GM20431 (cell line): ENCODE results near the gene TIMP2.

Source experiments
- in situ Hi-C: fragments of 300-500 bp; cut with MseI, MboI; formaldehyde crosslinking; loops from one replicate; pipeline ENCODE4 v1.15.0; 2020; ENCODE audit warnings: low sequenced_read_pairs; ENCODE audit not compliant: unreplicated experiment

The TIMP2 gene, protein sequence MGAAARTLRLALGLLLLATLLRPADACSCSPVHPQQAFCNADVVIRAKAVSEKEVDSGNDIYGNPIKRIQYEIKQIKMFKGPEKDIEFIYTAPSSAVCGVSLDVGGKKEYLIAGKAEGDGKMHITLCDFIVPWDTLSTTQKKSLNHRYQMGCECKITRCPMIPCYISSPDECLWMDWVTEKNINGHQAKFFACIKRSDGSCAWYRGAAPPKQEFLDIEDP

DNA sequence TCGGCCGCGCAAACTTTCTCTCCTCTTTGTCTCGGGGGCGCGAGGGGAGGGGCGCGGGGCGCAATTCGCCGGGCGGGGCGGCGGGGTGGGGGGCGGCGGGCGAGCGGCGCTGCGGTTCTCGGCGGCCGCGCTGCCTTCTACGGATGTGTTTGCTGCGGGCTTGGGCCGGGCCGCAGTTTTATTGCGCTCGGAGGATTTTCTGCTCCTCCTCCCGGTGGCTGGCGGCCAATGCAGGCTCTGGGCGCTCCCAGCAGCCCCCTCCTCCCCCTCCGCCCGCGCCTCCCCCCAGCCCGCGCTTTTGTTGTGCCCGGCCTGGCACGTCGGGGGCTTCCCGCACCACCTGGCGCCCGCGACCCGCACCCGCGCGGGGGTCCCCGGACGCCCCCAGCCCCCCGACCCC lies at the start of gene TIMP2:
TIMP2 (minus strand) TSS at position 154 of the 400 bp plus-strand sequence. CDS start 299 bp downstream, outside the sequence.
- in situ Hi-C loops, result no loop called here

DNA sequence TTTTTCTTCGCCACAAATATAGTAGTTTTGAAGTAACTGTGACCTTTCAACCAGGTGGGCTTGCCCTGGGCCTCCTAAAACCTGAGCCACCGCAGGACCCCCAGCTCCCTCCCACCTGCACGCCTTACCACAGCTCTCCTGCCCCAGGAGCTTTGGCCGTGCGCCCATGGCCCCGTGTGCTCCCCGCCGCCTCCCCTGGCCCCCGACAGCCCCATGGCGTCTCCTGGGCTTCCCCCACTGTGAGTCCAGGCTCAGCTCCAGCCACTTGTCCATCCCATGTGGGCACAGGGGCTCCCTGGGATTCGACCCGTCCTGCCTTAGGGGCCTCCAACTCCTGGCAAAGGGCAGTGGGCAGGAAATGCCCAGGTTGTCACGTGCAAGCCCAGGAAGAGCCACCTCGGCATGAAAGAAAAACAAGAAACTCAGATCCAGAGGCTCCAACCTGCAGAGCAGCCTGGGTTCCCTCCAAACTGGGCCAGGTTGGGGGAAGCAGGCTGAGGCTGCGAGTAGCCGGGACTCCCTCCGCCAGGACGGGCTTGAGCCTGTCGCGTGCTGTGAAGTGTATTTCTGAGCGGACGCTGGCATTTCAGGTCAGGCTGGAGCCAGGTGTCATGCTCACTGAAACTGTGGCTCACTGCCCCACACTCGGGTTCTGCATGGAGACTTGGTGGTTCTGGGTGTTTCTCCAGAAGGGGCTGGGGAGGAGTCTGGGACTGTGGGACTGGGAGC lies 48.8 kb upstream of the TIMP2 start:
- in situ Hi-C loops, result loop anchor here (5.0 to 25.0 kb wide), 2 partner anchors 112 to 487 kb away; no protein-coding TSS in a partner anchor

DNA sequence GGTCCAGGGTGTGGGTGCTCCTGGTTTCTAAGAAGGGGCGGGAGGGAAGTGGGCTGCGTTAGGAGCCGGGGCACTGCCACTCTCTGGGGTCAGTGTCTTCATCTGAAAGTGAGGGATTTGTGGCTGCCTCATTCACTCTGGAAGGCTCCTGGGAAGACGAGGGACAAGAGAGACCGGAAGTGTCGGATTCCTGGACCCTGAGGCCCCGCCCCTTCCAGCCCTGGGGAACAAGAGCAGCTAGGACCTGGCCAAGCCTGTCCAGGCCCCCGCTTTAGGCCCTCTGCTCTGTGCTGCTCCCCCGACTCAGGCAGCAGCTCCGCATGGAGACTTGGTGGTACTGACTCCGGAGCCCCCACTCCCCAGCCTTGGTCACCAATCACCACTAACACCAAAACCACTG lies 48.0 kb upstream of the TIMP2 start:
- in situ Hi-C loops, result loop anchor here (5.0 to 25.0 kb wide), 2 partner anchors 111 to 486 kb away; no protein-coding TSS in a partner anchor

GRCh38 chr17:78972507-78973105 lies 47.4 kb upstream of the TIMP2 start:
- in situ Hi-C loops, result loop anchor here (5.0 to 25.0 kb wide), 2 partner anchors 110 to 485 kb away; no protein-coding TSS in a partner anchor

- in situ Hi-C loops, result loop anchor here (5.0 to 25.0 kb wide), 2 partner anchors 110 to 485 kb away; no protein-coding TSS in a partner anchor
Observed at GRCh38 chr17:78971756-78972506, 46.7 kb upstream of the TIMP2 start.

GRCh38 chr17:78970834-78971755 lies 45.9 kb upstream of the TIMP2 start:
- in situ Hi-C loops, result loop anchor here (5.0 to 25.0 kb wide), 2 partner anchors 109 to 484 kb away; no protein-coding TSS in a partner anchor

- in situ Hi-C loops, result loop anchor here (5.0 to 25.0 kb wide), 2 partner anchors 108 to 483 kb away; no protein-coding TSS in a partner anchor
Observed at GRCh38 chr17:78969865-78970264, 44.7 kb upstream of the TIMP2 start.

DNA sequence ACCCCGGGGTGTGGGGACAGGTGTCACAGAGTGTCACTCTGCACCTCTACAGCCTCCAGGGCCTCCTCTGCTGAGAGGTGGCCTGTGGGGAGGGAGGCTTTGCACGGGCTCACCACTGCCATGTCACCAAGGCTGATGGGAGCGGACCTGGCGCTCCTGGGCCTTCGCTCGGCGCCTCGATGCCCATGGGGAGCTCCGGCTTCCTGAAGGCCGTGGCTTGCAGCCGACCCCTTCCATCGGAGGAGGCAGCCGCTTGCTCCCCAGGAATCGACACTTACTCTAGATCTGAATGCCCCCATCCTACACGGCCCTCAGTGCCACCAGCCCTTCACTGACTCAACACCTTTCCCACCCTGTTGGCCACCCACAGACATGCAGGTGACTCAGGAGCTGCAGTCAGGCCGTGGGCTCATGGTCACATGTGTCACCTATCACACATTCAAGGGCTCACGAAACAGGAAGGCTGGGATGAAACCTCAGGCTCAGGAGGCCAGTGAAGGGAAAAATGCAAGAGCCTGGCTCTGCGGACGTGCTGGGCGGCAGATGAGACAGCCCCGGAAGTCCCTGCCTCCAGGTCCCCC lies 42.7 kb upstream of the TIMP2 start:
- in situ Hi-C loops, result loop anchor here (25.0 kb wide), 1 partner anchor 481 kb away; no protein-coding TSS in a partner anchor

DNA sequence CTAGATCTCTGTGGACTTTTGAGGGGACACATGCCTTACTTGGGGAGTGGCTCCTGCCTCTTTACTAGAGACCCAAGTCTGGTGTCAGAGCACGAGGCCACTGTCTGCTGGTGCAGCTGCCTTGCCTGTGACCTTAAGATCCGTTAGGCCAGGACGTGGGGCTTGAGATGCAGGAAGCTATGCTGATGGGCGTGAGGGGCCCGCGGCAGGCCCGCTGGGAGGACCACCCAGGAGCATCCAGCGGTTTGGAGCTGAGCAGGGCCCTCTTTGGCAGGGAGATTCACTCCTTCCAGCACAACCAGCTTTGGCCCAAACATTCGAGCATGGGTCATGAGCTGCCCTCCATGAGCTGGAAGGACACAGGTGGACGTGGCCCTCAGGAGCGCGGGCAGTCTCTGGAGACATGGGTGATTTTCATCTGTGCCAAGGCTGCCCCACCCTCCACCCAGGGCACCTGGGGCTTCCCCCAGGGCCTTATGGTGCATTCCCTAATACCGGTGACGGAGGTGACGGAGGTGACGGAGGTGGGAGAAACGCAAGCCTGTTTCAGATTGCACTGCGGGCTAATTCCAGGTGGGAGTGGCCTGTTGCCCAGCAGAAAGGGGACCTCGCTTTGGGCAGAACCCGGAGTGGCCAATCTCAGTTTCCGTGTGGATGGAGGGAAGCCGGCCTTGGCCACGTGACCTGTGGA lies 41.9 kb upstream of the TIMP2 start:
- in situ Hi-C loops, result loop anchor here (25.0 kb wide), 1 partner anchor 480 kb away; no protein-coding TSS in a partner anchor

- in situ Hi-C loops, result loop anchor here (25.0 kb wide), 1 partner anchor 479 kb away; no protein-coding TSS in a partner anchor
Observed at GRCh38 chr17:78966123-78966813, 41.1 kb upstream of the TIMP2 start.

DNA sequence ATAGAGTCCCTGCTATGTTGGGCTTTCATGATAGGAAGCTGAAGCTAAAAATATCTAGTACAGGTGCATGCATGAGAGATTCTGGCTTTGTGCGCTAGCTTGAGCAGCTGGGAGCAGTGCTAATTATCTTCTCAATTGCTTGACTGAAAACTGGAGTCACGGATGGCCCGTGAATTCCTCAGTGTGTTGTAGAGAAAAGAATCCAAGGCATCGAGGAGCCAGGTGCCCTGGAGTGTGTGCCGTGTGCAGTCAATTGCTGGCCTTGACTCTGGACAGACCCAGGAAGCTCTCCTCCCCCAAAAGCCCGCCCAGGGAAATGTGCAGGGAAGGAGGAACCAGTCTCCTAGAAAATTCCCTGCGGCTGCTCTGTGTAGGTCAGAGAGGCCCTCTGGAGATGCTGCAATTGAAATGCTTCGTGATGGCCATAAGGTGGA lies 40.3 kb upstream of the TIMP2 start:
- in situ Hi-C loops, result loop anchor here (25.0 kb wide), 1 partner anchor 478 kb away; no protein-coding TSS in a partner anchor

DNA sequence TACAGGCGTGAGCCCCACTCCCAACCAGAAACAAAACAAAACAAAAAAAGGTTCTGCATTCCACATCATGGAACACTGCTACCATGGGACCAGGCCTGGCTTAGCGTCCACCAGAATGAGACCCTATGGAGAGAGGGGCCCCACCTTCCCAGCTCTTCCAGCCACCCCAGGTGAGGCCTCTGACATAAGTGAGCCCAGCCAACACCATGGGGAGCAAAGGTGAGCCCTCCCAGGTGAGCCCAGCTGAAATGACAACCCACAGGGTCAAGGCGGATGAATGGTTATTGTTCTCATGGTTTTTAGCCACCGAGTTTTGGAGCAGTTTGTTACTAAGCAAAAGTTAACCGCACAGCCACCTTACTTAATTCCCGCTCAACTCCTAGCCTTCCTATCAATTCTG lies 38.2 kb upstream of the TIMP2 start:
- in situ Hi-C loops, result loop anchor here (25.0 kb wide), 1 partner anchor 476 kb away; no protein-coding TSS in a partner anchor

DNA sequence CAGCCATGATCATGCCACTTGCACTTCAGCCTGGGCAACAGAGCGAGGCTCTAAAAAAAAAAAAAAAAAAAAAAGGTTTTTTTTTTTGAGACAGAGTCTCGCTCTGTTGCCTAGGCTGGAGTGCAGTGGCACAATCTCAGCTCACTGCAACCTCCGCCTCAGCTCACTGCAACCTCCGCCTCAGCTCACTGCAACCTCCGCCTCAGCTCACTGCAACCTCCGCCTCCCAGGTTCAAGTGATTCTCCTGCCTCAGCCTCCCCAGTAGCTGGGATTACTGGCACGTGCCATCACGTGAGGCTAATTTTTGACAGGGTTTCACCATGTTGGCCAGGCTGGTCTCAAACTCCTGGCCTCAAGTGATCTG lies 37.8 kb upstream of the TIMP2 start:
- in situ Hi-C loops, result loop anchor here (25.0 kb wide), 1 partner anchor 476 kb away; no protein-coding TSS in a partner anchor

- in situ Hi-C loops, result loop anchor here (25.0 kb wide), 1 partner anchor 475 kb away; no protein-coding TSS in a partner anchor
Observed at GRCh38 chr17:78962345-78962983, 37.3 kb upstream of the TIMP2 start.

DNA sequence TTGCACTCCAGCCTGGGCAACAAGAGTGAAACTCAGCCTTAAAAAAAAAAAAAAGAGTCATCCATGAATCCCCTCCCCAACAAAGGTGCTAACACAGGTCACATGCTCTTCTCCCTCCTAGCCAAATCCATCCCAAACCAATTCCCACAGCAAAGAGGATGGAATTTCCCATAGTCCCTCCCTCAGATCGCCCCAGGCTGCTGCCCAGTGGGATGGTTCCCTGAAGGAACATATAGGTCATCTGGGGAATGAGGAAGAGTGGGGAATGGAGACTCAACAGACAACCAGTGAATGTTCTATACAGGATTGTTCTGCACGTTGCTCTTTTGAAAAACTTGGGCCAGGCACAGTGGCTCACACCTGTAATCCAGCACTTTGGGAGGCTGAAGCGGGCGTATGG lies 36.4 kb upstream of the TIMP2 start:
- in situ Hi-C loops, result loop anchor here (25.0 kb wide), 1 partner anchor 474 kb away; no protein-coding TSS in a partner anchor

DNA sequence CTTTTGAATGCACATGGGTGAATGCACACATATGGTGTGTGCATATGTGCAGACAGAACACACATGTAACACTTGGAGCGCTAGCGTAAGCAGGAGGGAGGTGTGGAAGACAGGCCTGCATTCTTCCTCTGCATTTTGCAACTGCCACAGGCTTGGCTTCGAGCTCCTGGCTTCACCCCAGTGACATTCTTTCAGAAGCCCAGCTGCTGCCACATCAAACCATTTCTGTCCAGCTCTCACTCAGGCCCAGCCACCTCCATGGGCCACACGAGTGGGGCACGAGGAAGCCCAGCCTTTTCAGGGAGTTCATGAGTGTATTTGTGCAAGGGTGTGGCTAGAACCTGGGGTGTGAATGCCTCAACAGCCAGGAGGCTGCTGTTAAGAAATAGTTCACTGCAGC lies 35.7 kb upstream of the TIMP2 start:
- in situ Hi-C loops, result loop anchor here (25.0 kb wide), 1 partner anchor 474 kb away; no protein-coding TSS in a partner anchor
